ENCODE measurements around the gene CRYBG2. TPM values are rescaled to one million over a fixed set of nuclear protein-coding genes. Genes with fewer than 3 reads are reported as not detected.
"Not testable (repeated sequence)": the region's sequence is repeated elsewhere in the genome, so short reads cannot be mapped to it uniquely, and the experiment has no call there.

CRYBG2 gene
- total and polyA plus RNA-seq, 4 experiments from 2014 or later: 0.27 to 6.7 (median 4.7) TPM

- peaks cover 3% of the 10 kb centered on the region for H3K36me3 ChIP-seq (ENCODE audit: insufficient read depth, low read length)
- Mint-ChIP-seq H3K36me3 (peaks cover 18 to 19% of the 10 kb centered on the region in 2 donors), H3K27ac (peak overlapping the region; percentile 52 to 97 (median 83)), H3K4me1 (peaks cover 40 to 72% (median 49%) of the 10 kb centered on the region in 4 donors), H3K9me3 (no peaks in the 10 kb centered on the region), H3K4me3 (peak overlapping the region in 6 of 8 donors; percentile 46 to 93 (median 83)), H3K27me3 (no peaks in the 10 kb centered on the region)
- H3K4me3 ChIP-seq (ENCODE audit: low read length in 2 of 2): no peak overlapping the region
- no peak for DNase-seq
- intact Hi-C loops (cut with micrococcal nuclease): no loop called here
- no peaks in the 10 kb centered on the region for H3K27me3 ChIP-seq (ENCODE audit: insufficient read depth, low read length)
- peaks cover 50% of the 10 kb centered on the region for H3K4me1 ChIP-seq (ENCODE audit: insufficient read depth, low read length)
- ChIA-PET CTCF (ENCODE audit: partially characterized antibody) (interaction anchor here (0.7 to 25.6 kb wide), 6 partner anchors 9 to 102 kb away, joined by 3 to 1027 read pairs (median 4); partner anchors contain the start of genes CEP85 and SH3BGRL3), POLR2A (ENCODE audit: partially characterized antibody) (interaction anchor here (0.5 to 33.0 kb wide), 7 partner anchors 8 to 118 kb away, joined by 3 to 3358 read pairs (median 5); partner anchors contain the start of genes DHDDS, SH3BGRL3 and UBXN11)
- H3K9me3 ChIP-seq (ENCODE audit: control insufficient read depth in 1 of 2, low read length in 2 of 2): no peaks in the 10 kb centered on the region
- no peak overlapping the region for H3K27ac ChIP-seq (ENCODE audit: low read depth, low read length)
Observed at GRCh38 chr1:26314501-26314900, 39.4 kb downstream of the CRYBG2 start.

- H3K4me3 Mint-ChIP-seq: peak overlapping the region; percentile 23 to 99 (median 98)
- peaks cover 44% of the 10 kb centered on the region for H3K4me1 ChIP-seq (ENCODE audit: insufficient read depth, low read length)
- H3K27ac Mint-ChIP-seq: peak overlapping the region; percentile 81 to 98 (median 96)
- H3K27ac ChIP-seq (ENCODE audit: low read depth, low read length): peak overlapping the region; percentile 74
- H3K27me3 Mint-ChIP-seq; H3K9me3 ChIP-seq (ENCODE audit: control insufficient read depth in 1 of 2, low read length in 2 of 2); H3K36me3 ChIP-seq (ENCODE audit: insufficient read depth, low read length); H3K36me3 Mint-ChIP-seq; H3K9me3 Mint-ChIP-seq; H3K27me3 ChIP-seq (ENCODE audit: insufficient read depth, low read length): not testable (repeated sequence)
- H3K4me3 ChIP-seq (ENCODE audit: low read length in 2 of 2): peak overlapping the region; percentile 29 to 69
- peaks cover 31 to 50% (median 40%) of the 10 kb centered on the region in 4 donors for H3K4me1 Mint-ChIP-seq
- peak in 1 of 5 donors; percentile 64 for DNase-seq
- intact Hi-C loops (cut with micrococcal nuclease): loop anchor here (1.0 kb wide), 2 partner anchors 9 to 21 kb away; partner anchors contain the start of gene CD52
- ChIA-PET CTCF (ENCODE audit: partially characterized antibody) (interaction anchor here (0.7 to 25.6 kb wide), 12 partner anchors 12 to 109 kb away, joined by 3 to 1027 read pairs (median 5); partner anchors contain the start of genes CD52 and SH3BGRL3), POLR2A (ENCODE audit: partially characterized antibody) (interaction anchor here (0.7 to 38.6 kb wide), 10 partner anchors 4 to 311 kb away, joined by 3 to 3358 read pairs (median 5); partner anchors contain the start of genes CD52, CEP85, SH3BGRL3 and UBXN11)
Observed at GRCh38 chr1:26307966-26308899, 45.7 kb downstream of the CRYBG2 start.

GRCh38 chr1:26307363-26307781, 46.6 kb downstream of the CRYBG2 start:
- Mint-ChIP-seq H3K9me3 (peaks cover 0 to 2% (median 0%) of the 10 kb centered on the region in 8 donors), H3K27me3 (no peaks in the 10 kb centered on the region), H3K36me3 (peaks cover 0 to 3% of the 10 kb centered on the region in 2 donors), H3K4me3 (peak overlapping the region; percentile 95 to 99 (median 98)), H3K27ac (peak overlapping the region; percentile 81 to 98 (median 96)), H3K4me1 (peaks cover 28 to 46% (median 37%) of the 10 kb centered on the region in 4 donors)
- peak overlapping the region; percentile 74 for H3K27ac ChIP-seq (ENCODE audit: low read depth, low read length)
- peaks cover 42% of the 10 kb centered on the region for H3K4me1 ChIP-seq (ENCODE audit: insufficient read depth, low read length)
- DNase-seq: peak; percentile 51 to 68 (median 62)
- H3K27me3 ChIP-seq (ENCODE audit: insufficient read depth, low read length): no peaks in the 10 kb centered on the region
- POLR2A ChIA-PET (ENCODE audit: partially characterized antibody): interaction anchor here (0.7 to 38.6 kb wide), 12 partner anchors 4 to 310 kb away, joined by 3 to 3358 read pairs (median 4); partner anchors contain the start of genes CD52, CEP85, SH3BGRL3 and UBXN11
- peak overlapping the region; percentile 29 to 69 for H3K4me3 ChIP-seq (ENCODE audit: low read length in 2 of 2)
- intact Hi-C loops (cut with micrococcal nuclease): loop anchor here (1.0 kb wide), 2 partner anchors 10 to 20 kb away; partner anchors contain the start of gene CD52
- CTCF ChIA-PET (ENCODE audit: partially characterized antibody): interaction anchor here (0.8 to 25.6 kb wide), 8 partner anchors 12 to 110 kb away, joined by 3 to 1027 read pairs (median 7); partner anchors contain the start of genes CD52 and SH3BGRL3
- no peaks in the 10 kb centered on the region for H3K36me3 ChIP-seq (ENCODE audit: insufficient read depth, low read length)
- H3K9me3 ChIP-seq (ENCODE audit: control insufficient read depth in 1 of 2, low read length in 2 of 2): no peaks in the 10 kb centered on the region

GRCh38 chr1:26306290-26307229, 47.4 kb downstream of the CRYBG2 start, which contains the start of gene UBXN11:
TSS of gene UBXN11 (minus strand) at chr1:26306636. CDS start at chr1:26302883, 3,753 bp downstream.
- Mint-ChIP-seq H3K9me3 (peaks cover 0 to 2% (median 0%) of the 10 kb centered on the region in 8 donors), H3K4me1 (peaks cover 25 to 40% (median 33%) of the 10 kb centered on the region in 4 donors), H3K27ac (peak within 1 kb of the TSS; percentile 92 to 99 (median 98)), H3K36me3 (peaks cover 0 to 3% of the 10 kb centered on the region in 2 donors), H3K4me3 (peak within 1 kb of the TSS; percentile 95 to 99 (median 98)), H3K27me3 (no peaks in the 10 kb centered on the region)
- POLR2A ChIA-PET (ENCODE audit: partially characterized antibody): interaction anchor here (1.1 to 38.6 kb wide), 9 partner anchors 5 to 73 kb away, joined by 3 to 3358 read pairs (median 6); partner anchors contain the start of genes CD52, CEP85, SH3BGRL3 and UBXN11
- peak; percentile 90 to 97 (median 91) for DNase-seq
- peak within 1 kb of the TSS; percentile 74 for H3K27ac ChIP-seq (ENCODE audit: low read depth, low read length)
- no peaks in the 10 kb centered on the region for H3K36me3 ChIP-seq (ENCODE audit: insufficient read depth, low read length)
- intact Hi-C loops (cut with micrococcal nuclease): loop anchor here (1.0 kb wide), 3 partner anchors 11 to 167 kb away; partner anchors contain the start of gene CD52
- peaks cover 42% of the 10 kb centered on the region for H3K4me1 ChIP-seq (ENCODE audit: insufficient read depth, low read length)
- no peaks in the 10 kb centered on the region for H3K9me3 ChIP-seq (ENCODE audit: control insufficient read depth in 1 of 2, low read length in 2 of 2)
- CTCF ChIA-PET (ENCODE audit: partially characterized antibody): interaction anchor here (0.8 to 25.6 kb wide), 6 partner anchors 8 to 111 kb away, joined by 3 to 1027 read pairs (median 6); partner anchors contain the start of genes CD52 and SH3BGRL3
- H3K4me3 ChIP-seq (ENCODE audit: low read length in 2 of 2): peak within 1 kb of the TSS; percentile 69 to 86
- no peaks in the 10 kb centered on the region for H3K27me3 ChIP-seq (ENCODE audit: insufficient read depth, low read length)

- ChIA-PET POLR2A (ENCODE audit: partially characterized antibody) (interaction anchor here (1.4 to 38.6 kb wide), 5 partner anchors 6 to 70 kb away, joined by 4 to 3358 read pairs (median 13); partner anchors contain the start of genes CD52, SH3BGRL3 and UBXN11), CTCF (ENCODE audit: partially characterized antibody) (interaction anchor here (1.1 to 25.6 kb wide), 3 partner anchors 9 to 22 kb away, joined by 3 to 1027 read pairs (median 128); partner anchors contain the start of genes CD52 and SH3BGRL3)
- DNase-seq: no peak
- Mint-ChIP-seq H3K4me1 (peaks cover 25 to 39% (median 32%) of the 10 kb centered on the region in 4 donors), H3K9me3 (peaks cover 0 to 2% (median 0%) of the 10 kb centered on the region in 8 donors), H3K4me3 (peak overlapping the region; percentile 95 to 99 (median 98)), H3K27me3 (no peaks in the 10 kb centered on the region), H3K27ac (peak overlapping the region; percentile 92 to 99 (median 98)), H3K36me3 (peaks cover 0 to 3% of the 10 kb centered on the region in 2 donors)
- Histone ChIP-seq H3K4me1 (ENCODE audit: insufficient read depth, low read length) (peaks cover 42% of the 10 kb centered on the region), H3K36me3 (ENCODE audit: insufficient read depth, low read length) (no peaks in the 10 kb centered on the region), H3K27ac (ENCODE audit: low read depth, low read length) (peak overlapping the region; percentile 74), H3K9me3 (ENCODE audit: control insufficient read depth in 1 of 2, low read length in 2 of 2) (no peaks in the 10 kb centered on the region), H3K27me3 (ENCODE audit: insufficient read depth, low read length) (no peaks in the 10 kb centered on the region), H3K4me3 (ENCODE audit: low read length in 2 of 2) (peak overlapping the region; percentile 69 to 86)
- intact Hi-C loops (cut with micrococcal nuclease): loop anchor here (1.0 kb wide), 1 partner anchor 168 kb away; no protein-coding TSS in a partner anchor
Observed at GRCh38 chr1:26305667-26306289, 48.2 kb downstream of the CRYBG2 start.

Data from CD4-positive, alpha-beta memory T cell (primary cell).